ENCODE results near the gene TLE3.

DNA sequence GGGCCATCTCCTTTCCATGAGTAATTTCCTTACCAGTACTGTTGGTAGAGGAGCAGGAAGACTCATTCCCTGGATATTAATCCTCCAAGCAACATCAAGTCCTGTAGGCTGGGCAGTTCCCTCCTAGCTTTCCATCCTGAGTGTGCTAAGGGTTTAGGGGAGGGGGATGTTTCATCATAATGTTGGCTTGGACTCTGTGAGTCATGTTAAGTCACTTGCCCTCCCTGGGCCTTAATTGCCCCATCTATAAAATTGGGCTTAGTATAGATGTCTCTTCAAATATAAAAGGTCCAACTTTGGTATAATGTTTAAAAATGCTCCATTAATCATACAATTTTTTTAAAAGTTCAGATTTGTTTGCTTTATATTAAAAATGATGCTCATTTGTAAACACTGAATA lies 52.7 kb downstream of the TLE3 start:
- TF ChIP-seq TCF4 (CRISPR knock-in tag; IDR thresholded peaks at IDR 0.05; ENCODE audit: borderline replicate concordance) (no peak), ZFP30 (CRISPR knock-in tag; IDR thresholded peaks at IDR 0.05) (no peak), GLIS3 (CRISPR knock-in tag; IDR thresholded peaks at IDR 0.05) (no peak), ZNF70 (CRISPR knock-in tag; IDR thresholded peaks at IDR 0.05) (no peak), ESRRG (CRISPR knock-in tag; IDR thresholded peaks at IDR 0.05) (no peak), ISL1 (CRISPR knock-in tag; IDR thresholded peaks at IDR 0.05) (no peak), RARB (CRISPR knock-in tag; IDR thresholded peaks at IDR 0.05) (no peak), BACH2 (CRISPR knock-in tag; IDR thresholded peaks at IDR 0.05; ENCODE audit: borderline replicate concordance) (no peak), ZFP3 (CRISPR knock-in tag; IDR thresholded peaks at IDR 0.05) (no peak), ARNTL (CRISPR knock-in tag; IDR thresholded peaks at IDR 0.05; ENCODE audit: borderline replicate concordance, low read depth) (no peak), CSDC2 (CRISPR knock-in tag; IDR thresholded peaks at IDR 0.05) (no peak)
- TF ChIP-seq, protein P1, sequence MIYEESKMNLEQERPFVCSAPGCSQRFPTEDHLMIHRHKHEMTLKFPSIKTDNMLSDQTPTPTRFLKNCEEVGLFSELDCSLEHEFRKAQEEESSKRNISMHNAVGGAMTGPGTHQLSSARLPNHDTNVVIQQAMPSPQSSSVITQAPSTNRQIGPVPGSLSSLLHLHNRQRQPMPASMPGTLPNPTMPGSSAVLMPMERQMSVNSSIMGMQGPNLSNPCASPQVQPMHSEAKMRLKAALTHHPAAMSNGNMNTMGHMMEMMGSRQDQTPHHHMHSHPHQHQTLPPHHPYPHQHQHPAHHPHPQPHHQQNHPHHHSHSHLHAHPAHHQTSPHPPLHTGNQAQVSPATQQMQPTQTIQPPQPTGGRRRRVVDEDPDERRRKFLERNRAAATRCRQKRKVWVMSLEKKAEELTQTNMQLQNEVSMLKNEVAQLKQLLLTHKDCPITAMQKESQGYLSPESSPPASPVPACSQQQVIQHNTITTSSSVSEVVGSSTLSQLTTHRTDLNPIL (CRISPR knock-in tag; IDR thresholded peaks at IDR 0.05; ENCODE audit: low read depth): no peak
- TF ChIP-seq, protein P2, sequence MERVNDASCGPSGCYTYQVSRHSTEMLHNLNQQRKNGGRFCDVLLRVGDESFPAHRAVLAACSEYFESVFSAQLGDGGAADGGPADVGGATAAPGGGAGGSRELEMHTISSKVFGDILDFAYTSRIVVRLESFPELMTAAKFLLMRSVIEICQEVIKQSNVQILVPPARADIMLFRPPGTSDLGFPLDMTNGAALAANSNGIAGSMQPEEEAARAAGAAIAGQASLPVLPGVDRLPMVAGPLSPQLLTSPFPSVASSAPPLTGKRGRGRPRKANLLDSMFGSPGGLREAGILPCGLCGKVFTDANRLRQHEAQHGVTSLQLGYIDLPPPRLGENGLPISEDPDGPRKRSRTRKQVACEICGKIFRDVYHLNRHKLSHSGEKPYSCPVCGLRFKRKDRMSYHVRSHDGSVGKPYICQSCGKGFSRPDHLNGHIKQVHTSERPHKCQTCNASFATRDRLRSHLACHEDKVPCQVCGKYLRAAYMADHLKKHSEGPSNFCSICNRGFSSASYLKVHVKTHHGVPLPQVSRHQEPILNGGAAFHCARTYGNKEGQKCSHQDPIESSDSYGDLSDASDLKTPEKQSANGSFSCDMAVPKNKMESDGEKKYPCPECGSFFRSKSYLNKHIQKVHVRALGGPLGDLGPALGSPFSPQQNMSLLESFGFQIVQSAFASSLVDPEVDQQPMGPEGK (CRISPR knock-in tag; IDR thresholded peaks at IDR 0.05; ENCODE audit: borderline replicate concordance): no peak

Data from SK-N-SH treated with all-trans-retinoic acid at 6 μM for 48 hours (cell line).